Trophoblast cell (in vitro differentiated cells and primary cell): ENCODE results near the gene CRTC1.
A peak's percentile ranks its signal among the peaks of the same experiment; 100 is the strongest.

Experiments
- DNase-seq, 2 donors: peaks; one replicate each; pipeline ENCODE4 v3.0.0-alpha.2; 2016
- H2AFZ ChIP-seq: 2 replicates; pipeline ENCODE4 v1.6.1; 2013; ENCODE audit warnings: low read length, moderate library complexity, mild to moderate bottlenecking; ENCODE audit not compliant: insufficient read depth, poor library complexity
- H2AK5ac ChIP-seq: 2 replicates; pipeline ENCODE4 v1.6.1; 2013; ENCODE audit warnings: mild to moderate bottlenecking, low read length
- H2BK120ac ChIP-seq: 2 replicates; pipeline ENCODE4 v1.6.1; 2013; ENCODE audit warnings: low read length, mild to moderate bottlenecking, moderate library complexity; ENCODE audit not compliant: insufficient read depth, poor library complexity
- H2BK12ac ChIP-seq: 2 replicates; pipeline ENCODE4 v1.6.1; 2013; ENCODE audit warnings: mild to moderate bottlenecking, low read length, moderate library complexity
- H2BK5ac ChIP-seq: 2 replicates; pipeline ENCODE4 v1.6.1; 2013; ENCODE audit warnings: low read length, low read depth, moderate library complexity, mild to moderate bottlenecking; ENCODE audit not compliant: poor library complexity
- H3K14ac ChIP-seq: 2 replicates; pipeline ENCODE4 v1.6.1; 2013; ENCODE audit warnings: mild to moderate bottlenecking, low read length
- H3K18ac ChIP-seq: 2 replicates; pipeline ENCODE4 v1.6.1; 2013; ENCODE audit warnings: mild to moderate bottlenecking, low read length
- H3K23ac ChIP-seq: 2 replicates; pipeline ENCODE4 v1.6.1; 2013; ENCODE audit warnings: low read length
- H3K27ac ChIP-seq: 2 replicates; pipeline ENCODE4 v1.5.1; 2013; ENCODE audit warnings: low read depth, mild to moderate bottlenecking, inconsistent platforms, low read length, moderate library complexity
- H3K27me3 ChIP-seq: 2 replicates; pipeline ENCODE4 v1.6.1; 2013; ENCODE audit warnings: inconsistent platforms, mild to moderate bottlenecking, low read length, moderate library complexity; ENCODE audit not compliant: insufficient read depth
- H3K36me3 ChIP-seq, 2 experiments: 1 replicate in 1 of 2; 2 replicates in 1 of 2; pipeline ENCODE4 v1.6.1; 2013; ENCODE audit warnings: low read length in 2 of 2, mild to moderate bottlenecking in 2 of 2, moderate library complexity in 1 of 2; ENCODE audit not compliant: insufficient read depth in 2 of 2, control insufficient read depth in 1 of 2
- H3K4ac ChIP-seq: 2 replicates; pipeline ENCODE4 v1.6.1; 2013; ENCODE audit warnings: low read depth, mild to moderate bottlenecking, low read length, moderate library complexity
- H3K4me1 ChIP-seq, 2 experiments: 1 replicate in 1 of 2; 2 replicates in 1 of 2; pipeline ENCODE4 v1.6.1; 2013; ENCODE audit warnings: low read length in 2 of 2, mild to moderate bottlenecking in 2 of 2, moderate library complexity in 1 of 2; ENCODE audit not compliant: insufficient read depth in 2 of 2, control insufficient read depth in 1 of 2
- H3K4me2 ChIP-seq: 2 replicates; pipeline ENCODE4 v1.6.1; 2013; ENCODE audit warnings: inconsistent platforms, mild to moderate bottlenecking, low read length, moderate library complexity
- H3K4me3 ChIP-seq: 2 replicates; pipeline ENCODE4 v1.5.1; 2013; ENCODE audit warnings: mild to moderate bottlenecking, low read depth, low read length, inconsistent platforms
- H3K79me1 ChIP-seq: one replicate; pipeline ENCODE4 v1.6.1; 2013; ENCODE audit warnings: low read length
- H3K79me2 ChIP-seq: 2 replicates; pipeline ENCODE4 v1.6.1; 2013; ENCODE audit warnings: low read length, mild to moderate bottlenecking; ENCODE audit not compliant: control insufficient read depth, insufficient read depth, poor library complexity
- H3K9ac ChIP-seq: 2 replicates; pipeline ENCODE4 v1.6.1; 2013; ENCODE audit warnings: mild to moderate bottlenecking, low read length
- H3K9me3 ChIP-seq: 2 replicates; pipeline ENCODE4 v1.6.1; 2013; ENCODE audit warnings: low read depth, mild to moderate bottlenecking, control low read depth, inconsistent platforms, low read length; ENCODE audit not compliant: insufficient read depth
- H4K12ac ChIP-seq: 2 replicates; pipeline ENCODE4 v1.6.1; 2013; ENCODE audit warnings: low read depth, mild to moderate bottlenecking, low read length, moderate library complexity
- H4K8ac ChIP-seq: 2 replicates; pipeline ENCODE4 v1.6.1; 2013; ENCODE audit warnings: low read depth, mild to moderate bottlenecking, low read length, moderate library complexity
- H4K91ac ChIP-seq: one replicate; pipeline ENCODE4 v1.6.1; 2013; ENCODE audit warnings: low read depth, mild to moderate bottlenecking, low read length, moderate library complexity
- WGBS: extraction: QIAGEN DNeasy Blood & Tissue Kit; methylation state at CpG from one replicate; pipeline ENCODE4 v1.1.7; 2013; ENCODE audit warnings: missing lambda C conversion rate; ENCODE audit not compliant: insufficient read length, insufficient coverage; ENCODE audit errors: extremely low coverage; 5-methylcytosine and 5-hydroxymethylcytosine counted together

The CRTC1 gene

DNA sequence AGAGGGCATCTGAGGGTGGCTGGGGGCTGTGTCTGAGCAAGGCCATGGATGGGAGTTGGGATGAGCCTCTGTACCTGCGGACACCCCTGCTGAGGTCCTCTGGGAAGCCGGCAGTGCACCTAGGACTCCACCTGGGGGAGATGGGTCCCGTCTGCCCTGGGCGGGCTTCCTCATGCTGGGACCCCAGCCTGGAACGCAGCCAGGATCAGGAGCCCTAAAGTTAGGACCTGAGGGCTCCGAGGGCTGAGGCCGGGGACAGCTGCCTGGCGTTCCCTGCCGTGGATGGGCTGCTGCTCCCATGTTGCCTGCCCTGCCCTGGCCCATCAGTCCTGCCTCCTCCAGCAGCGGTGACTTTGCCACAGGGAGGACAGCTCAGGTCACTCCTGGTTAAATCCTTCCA, 26.1 kb downstream of the CRTC1 start:
- H4K8ac ChIP-seq, result no peak overlapping the region
- no peaks in the 10 kb centered on the region for H3K79me2 ChIP-seq
- no peak overlapping the region for H3K4ac ChIP-seq
- no peak overlapping the region for H2AFZ ChIP-seq
- H2BK5ac ChIP-seq, result no peak overlapping the region
- H3K27me3 ChIP-seq, result no peaks in the 10 kb centered on the region
- no peak overlapping the region for H3K23ac ChIP-seq
- no peak overlapping the region for H4K91ac ChIP-seq
- H2AK5ac ChIP-seq, result no peak overlapping the region
- H3K14ac ChIP-seq, result no peak overlapping the region
- H3K79me1 ChIP-seq, result no peaks in the 10 kb centered on the region
- no peak overlapping the region for H2BK120ac ChIP-seq
- H3K18ac ChIP-seq, result no peak overlapping the region
- DNase-seq, result no peak
- H3K27ac ChIP-seq, result no peak overlapping the region
- H3K4me2 ChIP-seq, result no peak overlapping the region
- peaks cover 5 to 12% of the 10 kb centered on the region in 2 experiments for H3K4me1 ChIP-seq
- no peak overlapping the region for H4K12ac ChIP-seq
- no peak overlapping the region for H2BK12ac ChIP-seq
- WGBS, result no CpG with 5 or more reads among the region's 10 CpGs
- H3K4me3 ChIP-seq, result no peak overlapping the region
- peaks cover 4% of the 10 kb centered on the region for H3K9me3 ChIP-seq
- H3K36me3 ChIP-seq, result no peaks in the 10 kb centered on the region
- no peak overlapping the region for H3K9ac ChIP-seq

GRCh38 chr19:18710186-18710585, 26.7 kb downstream of the CRTC1 start:
- Histone ChIP-seq H3K18ac (no peak overlapping the region), H3K9me3 (peaks cover 4% of the 10 kb centered on the region), H4K8ac (no peak overlapping the region), H3K27me3 (no peaks in the 10 kb centered on the region), H3K23ac (no peak overlapping the region), H3K4me2 (no peak overlapping the region), H2BK12ac (no peak overlapping the region), H2AFZ (no peak overlapping the region), H3K36me3 (no peaks in the 10 kb centered on the region), H3K9ac (no peak overlapping the region), H3K4me3 (no peak overlapping the region), H3K79me2 (no peaks in the 10 kb centered on the region), H4K12ac (no peak overlapping the region), H4K91ac (no peak overlapping the region), H3K4ac (no peak overlapping the region), H2AK5ac (no peak overlapping the region), H2BK5ac (no peak overlapping the region), H2BK120ac (no peak overlapping the region), H3K79me1 (no peaks in the 10 kb centered on the region), H3K27ac (no peak overlapping the region), H3K14ac (no peak overlapping the region), H3K4me1 (peaks cover 5 to 12% of the 10 kb centered on the region in 2 experiments)
- no CpG with 5 or more reads among the region's 11 CpGs for WGBS
- no peak for DNase-seq

DNA sequence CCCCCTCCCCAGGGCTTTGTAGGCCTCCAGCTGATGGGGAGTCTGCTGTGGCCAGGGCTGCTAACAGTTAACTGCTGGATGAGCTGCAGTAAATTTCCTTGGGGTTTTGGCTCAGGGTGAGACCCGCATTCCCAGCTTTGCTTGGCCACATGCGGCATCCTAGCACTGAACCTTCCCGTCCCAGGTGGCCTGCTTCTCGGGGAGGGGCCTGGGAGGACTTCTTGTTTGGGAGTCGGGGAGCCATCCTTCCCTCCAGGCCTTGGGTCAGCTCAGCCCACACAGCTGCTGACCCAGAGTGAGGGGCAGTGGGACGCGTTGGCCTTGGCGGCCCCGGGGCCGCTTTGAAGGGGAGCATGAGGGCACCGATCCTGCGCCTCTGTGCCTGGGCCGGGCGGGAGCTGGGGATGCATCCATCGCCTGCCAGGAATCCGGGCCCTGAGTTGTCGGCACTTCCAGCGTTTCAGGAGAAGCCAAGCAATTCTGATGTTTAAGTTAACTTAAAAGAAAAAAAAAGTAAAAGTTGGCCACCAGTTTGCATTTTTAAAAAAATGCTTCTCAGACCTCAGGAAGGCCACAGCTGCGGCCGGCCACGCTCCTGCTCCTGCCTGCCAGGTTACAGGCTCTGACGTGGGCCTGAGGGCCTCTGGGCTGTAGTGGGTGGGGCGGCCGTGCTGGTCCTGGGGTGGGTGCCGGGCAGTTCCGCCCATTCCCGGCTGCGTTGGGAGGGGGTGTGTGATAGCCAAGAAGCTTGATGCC, 27.7 kb downstream of the CRTC1 start:
- Histone ChIP-seq H2BK12ac (no peak overlapping the region), H3K4me3 (no peak overlapping the region)
- WGBS, result no CpG with 5 or more reads among the region's 28 CpGs

DNA sequence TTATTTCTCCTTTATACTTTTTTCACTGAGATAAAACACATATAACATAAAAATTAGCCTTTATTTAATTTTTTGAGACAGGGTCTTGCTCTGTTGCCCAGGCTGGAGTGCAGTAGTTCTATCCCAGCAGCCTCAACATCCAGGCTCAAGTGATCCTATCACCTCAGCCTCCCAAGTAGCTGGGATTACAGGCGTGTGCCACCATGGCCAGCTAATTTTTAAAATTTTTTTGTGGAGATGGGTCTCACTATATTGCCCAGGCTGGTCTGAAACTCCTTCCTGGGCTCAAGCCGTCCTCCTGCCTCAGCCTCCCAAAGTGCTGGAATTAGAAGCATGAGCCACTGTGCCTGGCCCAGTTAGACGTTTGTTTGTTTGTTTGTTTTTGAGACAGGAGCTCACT, 28.4 kb downstream of the CRTC1 start:
- no peak overlapping the region for H4K12ac ChIP-seq
- H3K79me2 ChIP-seq, result no peaks in the 10 kb centered on the region
- no peak overlapping the region for H3K23ac ChIP-seq
- no peak overlapping the region for H3K9ac ChIP-seq
- H3K4me1 ChIP-seq, result peaks cover 5 to 12% of the 10 kb centered on the region in 2 experiments
- H4K8ac ChIP-seq, result no peak overlapping the region
- peaks cover 4% of the 10 kb centered on the region for H3K9me3 ChIP-seq
- no peak overlapping the region for H2AK5ac ChIP-seq
- H2AFZ ChIP-seq, result no peak overlapping the region
- no peak overlapping the region for H3K14ac ChIP-seq
- H2BK5ac ChIP-seq, result no peak overlapping the region
- no peak overlapping the region for H3K27ac ChIP-seq
- H3K18ac ChIP-seq, result no peak overlapping the region
- no peak overlapping the region for H3K4ac ChIP-seq
- H3K4me2 ChIP-seq, result no peak overlapping the region
- no peak overlapping the region for H4K91ac ChIP-seq
- WGBS, result no CpG with 5 or more reads among the region's 3 CpGs
- no peaks in the 10 kb centered on the region for H3K79me1 ChIP-seq
- H3K27me3 ChIP-seq, result no peaks in the 10 kb centered on the region
- H2BK12ac ChIP-seq, result no peak overlapping the region
- peak in 1 of 2 donors; percentile 69 for DNase-seq
- H2BK120ac ChIP-seq, result no peak overlapping the region
- H3K4me3 ChIP-seq, result no peak overlapping the region
- H3K36me3 ChIP-seq, result no peaks in the 10 kb centered on the region

More for the DNA sequence above, 27.7 kb downstream of the CRTC1 start:
- no peak overlapping the region for H4K91ac ChIP-seq
- peaks cover 4% of the 10 kb centered on the region for H3K9me3 ChIP-seq
- no peak overlapping the region for H2BK5ac ChIP-seq
- H4K8ac ChIP-seq, result no peak overlapping the region
- no peak overlapping the region for H3K9ac ChIP-seq
- no peak overlapping the region for H3K18ac ChIP-seq
- DNase-seq, result peak; percentile 19 to 63
- peaks cover 5 to 12% of the 10 kb centered on the region in 2 experiments for H3K4me1 ChIP-seq
- H3K36me3 ChIP-seq, result no peaks in the 10 kb centered on the region
- H2BK120ac ChIP-seq, result no peak overlapping the region
- H3K27me3 ChIP-seq, result no peaks in the 10 kb centered on the region
- no peak overlapping the region for H3K4me2 ChIP-seq
- H2AK5ac ChIP-seq, result no peak overlapping the region
- H3K27ac ChIP-seq, result no peak overlapping the region
- H3K79me2 ChIP-seq, result no peaks in the 10 kb centered on the region
- H3K23ac ChIP-seq, result no peak overlapping the region
- no peak overlapping the region for H2AFZ ChIP-seq
- no peak overlapping the region for H3K14ac ChIP-seq
- no peaks in the 10 kb centered on the region for H3K79me1 ChIP-seq
- H4K12ac ChIP-seq, result no peak overlapping the region
- H3K4ac ChIP-seq, result no peak overlapping the region
